ENCODE measurements around the gene CELA3B. TPM values are rescaled to one million over a fixed set of nuclear protein-coding genes. Genes with fewer than 3 reads are reported as not detected.
"Not testable (repeated sequence)": the region's sequence is repeated elsewhere in the genome, so short reads cannot be mapped to it uniquely, and the experiment has no call there.

The CELA3B gene
- total and polyA plus RNA-seq, 2 donors (not counting 1 experiment from before 2014, with no cell fraction given) = not detected

- not testable (repeated sequence) for H3K79me2 ChIP-seq (ENCODE audit: control insufficient read depth, insufficient read depth, low read length); H2AFZ ChIP-seq (ENCODE audit: low read length); H3K9me3 ChIP-seq (ENCODE audit: control insufficient read depth, insufficient read depth, low read depth, low read length); H3K4me3 ChIP-seq (replicated peaks in 1 of 4; ENCODE audit: control extremely low read depth in 1 of 4, insufficient read depth in 1 of 4, low read depth in 3 of 4, low read length in 4 of 4); DNase-seq (ENCODE audit: low read depth in 2 of 2); H3K36me3 ChIP-seq (ENCODE audit: control insufficient read depth, insufficient read depth, low read length); H3K27ac ChIP-seq (ENCODE audit: insufficient read depth, low read length); H3K4me1 ChIP-seq (ENCODE audit: control insufficient read depth, extremely low read depth, insufficient read depth, low read length); H4K20me1 ChIP-seq (ENCODE audit: control insufficient read depth, extremely low read depth, insufficient read depth, low read length); H3K27me3 ChIP-seq (ENCODE audit: control insufficient read depth, insufficient read depth, low read length); H3K4me2 ChIP-seq (ENCODE audit: extremely low read depth, insufficient read depth, low read length); H3K9ac ChIP-seq (ENCODE audit: insufficient read depth, low read length)
Observed at GRCh38 chr1:21980515-21981220, 3.8 kb downstream of the CELA3B start.

- H4K20me1 ChIP-seq (ENCODE audit: control insufficient read depth, extremely low read depth, insufficient read depth, low read length); H3K27ac ChIP-seq (ENCODE audit: insufficient read depth, low read length); H3K9ac ChIP-seq (ENCODE audit: insufficient read depth, low read length); H3K27me3 ChIP-seq (ENCODE audit: control insufficient read depth, insufficient read depth, low read length); DNase-seq (ENCODE audit: low read depth in 2 of 2); H2AFZ ChIP-seq (ENCODE audit: low read length); H3K36me3 ChIP-seq (ENCODE audit: control insufficient read depth, insufficient read depth, low read length); H3K4me1 ChIP-seq (ENCODE audit: control insufficient read depth, extremely low read depth, insufficient read depth, low read length); H3K9me3 ChIP-seq (ENCODE audit: control insufficient read depth, insufficient read depth, low read depth, low read length); H3K79me2 ChIP-seq (ENCODE audit: control insufficient read depth, insufficient read depth, low read length); H3K4me2 ChIP-seq (ENCODE audit: extremely low read depth, insufficient read depth, low read length); H3K4me3 ChIP-seq (replicated peaks in 1 of 4; ENCODE audit: control extremely low read depth in 1 of 4, insufficient read depth in 1 of 4, low read depth in 3 of 4, low read length in 4 of 4): not testable (repeated sequence)
Observed at GRCh38 chr1:21981253-21981652, 4.4 kb downstream of the CELA3B start.

GRCh38 chr1:21982122-21982521, 5.3 kb downstream of the CELA3B start:
- not testable (repeated sequence) for H3K9ac ChIP-seq (ENCODE audit: insufficient read depth, low read length); H3K4me3 ChIP-seq (replicated peaks in 1 of 4; ENCODE audit: control extremely low read depth in 1 of 4, insufficient read depth in 1 of 4, low read depth in 3 of 4, low read length in 4 of 4); H3K27me3 ChIP-seq (ENCODE audit: control insufficient read depth, insufficient read depth, low read length); H3K36me3 ChIP-seq (ENCODE audit: control insufficient read depth, insufficient read depth, low read length); H4K20me1 ChIP-seq (ENCODE audit: control insufficient read depth, extremely low read depth, insufficient read depth, low read length); H2AFZ ChIP-seq (ENCODE audit: low read length); H3K4me1 ChIP-seq (ENCODE audit: control insufficient read depth, extremely low read depth, insufficient read depth, low read length); H3K9me3 ChIP-seq (ENCODE audit: control insufficient read depth, insufficient read depth, low read depth, low read length); H3K27ac ChIP-seq (ENCODE audit: insufficient read depth, low read length); DNase-seq (ENCODE audit: low read depth in 2 of 2); H3K79me2 ChIP-seq (ENCODE audit: control insufficient read depth, insufficient read depth, low read length); H3K4me2 ChIP-seq (ENCODE audit: extremely low read depth, insufficient read depth, low read length)

- not testable (repeated sequence) for H2AFZ ChIP-seq (ENCODE audit: low read length); H3K79me2 ChIP-seq (ENCODE audit: control insufficient read depth, insufficient read depth, low read length); H3K9me3 ChIP-seq (ENCODE audit: control insufficient read depth, insufficient read depth, low read depth, low read length); H3K4me2 ChIP-seq (ENCODE audit: extremely low read depth, insufficient read depth, low read length); H3K27me3 ChIP-seq (ENCODE audit: control insufficient read depth, insufficient read depth, low read length); H3K27ac ChIP-seq (ENCODE audit: insufficient read depth, low read length); H3K4me1 ChIP-seq (ENCODE audit: control insufficient read depth, extremely low read depth, insufficient read depth, low read length); H3K9ac ChIP-seq (ENCODE audit: insufficient read depth, low read length); H3K4me3 ChIP-seq (replicated peaks in 1 of 4; ENCODE audit: control extremely low read depth in 1 of 4, insufficient read depth in 1 of 4, low read depth in 3 of 4, low read length in 4 of 4); H3K36me3 ChIP-seq (ENCODE audit: control insufficient read depth, insufficient read depth, low read length); DNase-seq (ENCODE audit: low read depth in 2 of 2); H4K20me1 ChIP-seq (ENCODE audit: control insufficient read depth, extremely low read depth, insufficient read depth, low read length)
Observed at GRCh38 chr1:21983539-21983938, 6.7 kb downstream of the CELA3B start.

- H3K4me3 ChIP-seq (replicated peaks in 1 of 4; ENCODE audit: control extremely low read depth in 1 of 4, insufficient read depth in 1 of 4, low read depth in 3 of 4, low read length in 4 of 4); H3K4me2 ChIP-seq (ENCODE audit: extremely low read depth, insufficient read depth, low read length); H3K27ac ChIP-seq (ENCODE audit: insufficient read depth, low read length); H3K9ac ChIP-seq (ENCODE audit: insufficient read depth, low read length); DNase-seq (ENCODE audit: low read depth in 2 of 2); H3K9me3 ChIP-seq (ENCODE audit: control insufficient read depth, insufficient read depth, low read depth, low read length); H3K4me1 ChIP-seq (ENCODE audit: control insufficient read depth, extremely low read depth, insufficient read depth, low read length); H3K36me3 ChIP-seq (ENCODE audit: control insufficient read depth, insufficient read depth, low read length); H3K79me2 ChIP-seq (ENCODE audit: control insufficient read depth, insufficient read depth, low read length); H4K20me1 ChIP-seq (ENCODE audit: control insufficient read depth, extremely low read depth, insufficient read depth, low read length); H3K27me3 ChIP-seq (ENCODE audit: control insufficient read depth, insufficient read depth, low read length); H2AFZ ChIP-seq (ENCODE audit: low read length): not testable (repeated sequence)
Observed at GRCh38 chr1:21985893-21986292, 9.1 kb downstream of the CELA3B start.

GRCh38 chr1:21986386-21986785, 9.6 kb downstream of the CELA3B start:
- DNase-seq (ENCODE audit: low read depth in 2 of 2) = not testable (repeated sequence)

More at GRCh38 chr1:21986386-21986785, 9.6 kb downstream of the CELA3B start:
- not testable (repeated sequence) for H3K36me3 ChIP-seq (ENCODE audit: control insufficient read depth, insufficient read depth, low read length); H2AFZ ChIP-seq (ENCODE audit: low read length); H3K79me2 ChIP-seq (ENCODE audit: control insufficient read depth, insufficient read depth, low read length); H4K20me1 ChIP-seq (ENCODE audit: control insufficient read depth, extremely low read depth, insufficient read depth, low read length); H3K4me1 ChIP-seq (ENCODE audit: control insufficient read depth, extremely low read depth, insufficient read depth, low read length); H3K27me3 ChIP-seq (ENCODE audit: control insufficient read depth, insufficient read depth, low read length); H3K9me3 ChIP-seq (ENCODE audit: control insufficient read depth, insufficient read depth, low read depth, low read length); H3K4me2 ChIP-seq (ENCODE audit: extremely low read depth, insufficient read depth, low read length); H3K4me3 ChIP-seq (replicated peaks in 1 of 4; ENCODE audit: control extremely low read depth in 1 of 4, insufficient read depth in 1 of 4, low read depth in 3 of 4, low read length in 4 of 4); H3K27ac ChIP-seq (ENCODE audit: insufficient read depth, low read length); H3K9ac ChIP-seq (ENCODE audit: insufficient read depth, low read length)
